Measurements from ENCODE around the gene PEF1. TPM values are rescaled to one million over a fixed set of nuclear protein-coding genes. Genes with fewer than 3 reads are reported as not detected.

The PEF1 gene
- total and polyA plus RNA-seq, 2 of the 8 experiments (the other 6 are each of a cell fraction or from before 2014, with no cell fraction given) = 35.2 to 69.2 TPM

DNA sequence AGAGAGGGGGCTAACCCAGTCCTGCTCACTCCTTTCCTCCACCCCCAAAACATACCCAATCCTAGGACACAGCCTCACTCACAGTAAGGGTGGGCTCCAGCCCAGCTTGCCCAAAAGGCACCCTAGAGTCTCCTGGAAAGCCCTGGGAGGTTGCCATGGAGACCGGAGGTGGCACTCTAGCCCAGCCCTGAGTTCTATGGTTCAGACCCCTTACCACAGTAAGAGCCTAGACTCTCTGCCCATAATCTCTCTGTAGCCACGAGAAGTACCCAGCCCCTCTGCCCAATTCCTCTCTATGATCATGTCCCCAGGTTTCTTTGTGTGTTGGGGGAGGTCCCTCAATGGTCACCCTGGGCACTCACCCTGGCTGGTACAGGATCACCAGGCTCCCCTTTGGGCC is 44.7 kb upstream of the PEF1 start:
- Histone ChIP-seq H3K27me3 (replicated peaks in 1 of 4; ENCODE audit: control insufficient read depth in 3 of 4, extremely low read depth in 1 of 4, insufficient read depth in 3 of 4, low read length in 3 of 4) (no peaks in the 10 kb centered on the region), H2BK120ac (replicated peaks; ENCODE audit: low read depth, low read length) (no peak overlapping the region), H3K36me3 (ENCODE audit: control insufficient read depth in 2 of 4, insufficient read depth in 4 of 4, low read length in 3 of 4) (no peaks in the 10 kb centered on the region), H2AFZ (ENCODE audit: low read length) (no peak overlapping the region), H3K79me1 (ENCODE audit: low read depth, low read length) (no peaks in the 10 kb centered on the region), H3K9ac (replicated peaks in 1 of 4; ENCODE audit: extremely low read depth in 1 of 4, low read depth in 3 of 4, low read length in 3 of 4) (no peak overlapping the region), H2BK12ac (ENCODE audit: low read depth, low read length) (no peak overlapping the region), H2AK5ac (ENCODE audit: low read depth, low read length) (no peak overlapping the region), H3K4ac (replicated peaks; ENCODE audit: insufficient read length, low read depth, low read length) (no peak overlapping the region), H3K79me2 (ENCODE audit: control insufficient read depth in 1 of 2, insufficient read depth in 2 of 2, low read length in 2 of 2) (no peaks in the 10 kb centered on the region), H4K5ac (ENCODE audit: insufficient read length, low read depth, low read length) (no peak overlapping the region), H3K14ac (ENCODE audit: insufficient read length) (no peak overlapping the region), H3K4me2 (ENCODE audit: insufficient read depth in 1 of 2, low read depth in 2 of 2, low read length in 2 of 2) (no peak overlapping the region), H3K9me3 (ENCODE audit: insufficient read depth in 2 of 2, low read depth in 1 of 2, low read length in 1 of 2) (no peaks in the 10 kb centered on the region), H3K56ac (replicated peaks; ENCODE audit: insufficient read length, low read depth, low read length) (no peak overlapping the region), H3K18ac (ENCODE audit: extremely low read depth, low read length) (no peak overlapping the region), H3K4me1 (replicated peaks in 1 of 4; ENCODE audit: control insufficient read depth in 3 of 4, insufficient read depth in 4 of 4, low read length in 3 of 4) (peaks cover 0 to 4% (median 0%) of the 10 kb centered on the region in 4 experiments; a peak in 3 of 7 replicates), H4K8ac (ENCODE audit: extremely low read depth, insufficient read depth, low read length) (peak overlapping the region; percentile 72; the same call in 1 of the 2 replicates), H3K4me3 (ENCODE audit: extremely low read depth in 1 of 4, insufficient read depth in 2 of 4, low read depth in 3 of 4, low read length in 4 of 4) (no peak overlapping the region), H3K27ac (ENCODE audit: low read depth, low read length) (no peak overlapping the region), H3K23ac (ENCODE audit: insufficient read length) (no peak overlapping the region), H2BK15ac (ENCODE audit: low read length) (no peak overlapping the region), H2BK20ac (ENCODE audit: low read length) (no peak overlapping the region), H4K91ac (replicated peaks; ENCODE audit: insufficient read length, low read length) (no peak overlapping the region), H3K23me2 (ENCODE audit: low read depth, low read length) (no peaks in the 10 kb centered on the region), H4K20me1 (replicated peaks in 1 of 2; ENCODE audit: control insufficient read depth in 1 of 2, insufficient read depth in 2 of 2, low read length in 2 of 2) (no peaks in the 10 kb centered on the region), H2BK5ac (ENCODE audit: low read depth, low read length) (0 out of 2 replicates have a peak overlapping the region, but pooled peaks have one; percentile 35)
- WGBS, 2 experiments (ENCODE audit: extremely low coverage in 1 of 2, insufficient coverage in 1 of 2, insufficient read length in 1 of 2, insufficient replicate concordance in 2 of 2, low coverage in 1 of 2, low lambda C conversion rate in 2 of 2, missing lambda C conversion rate in 1 of 2) = 71% methylated on average over 2 of the region's 2 CpGs; no CpG with 5 or more reads in 1 of the 2 experiments
- ChIA-PET POLR2A (ENCODE audit: partially characterized antibody) (interaction anchor here (1.0 to 1.4 kb wide), 3 partner anchors 9 to 69 kb away, joined by 3 read pairs; no protein-coding TSS in a partner anchor), CTCF (ENCODE audit: partially characterized antibody) (interaction anchor here (0.5 to 24.1 kb wide), 10 partner anchors 11 to 546 kb away, joined by 3 to 370 read pairs (median 8); partner anchors contain the start of gene COL16A1)
- FAIRE-seq (no peak), DNase-seq (ENCODE audit: low read depth in 1 of 2, low spot score in 2 of 2) (no peak)
- no peak for TF ChIP-seq USF2 (IDR thresholded peaks at IDR 0.05; ENCODE audit: low read length)
- TF ChIP-seq SP2 (IDR thresholded peaks at IDR 0.05; ENCODE audit: low read length) = peak; percentile 83
